ENCODE measurements around the gene PPARD.

- TF ChIP-seq CTCF (IDR thresholded peaks at IDR 0.05 in 4 of 5, conservative IDR thresholded peaks at IDR 0.05 in 1 of 5) (no peak), POLR2A (IDR thresholded peaks at IDR 0.05) (no peak)
These were observed 59.2 kb downstream of the PPARD start for GRCh38 chr6:35401514-35401913.

Measured in gastrocnemius medialis (tissue), 4 donors.